ENCODE results near the gene ATP5PO. TPM values are rescaled to one million over a fixed set of nuclear protein-coding genes. Genes with fewer than 3 reads are reported as not detected.

ATP5PO gene
- polyA plus RNA-seq, 1 of the 3 experiments (the other 2 are of a cell fraction): 148 TPM

DNA sequence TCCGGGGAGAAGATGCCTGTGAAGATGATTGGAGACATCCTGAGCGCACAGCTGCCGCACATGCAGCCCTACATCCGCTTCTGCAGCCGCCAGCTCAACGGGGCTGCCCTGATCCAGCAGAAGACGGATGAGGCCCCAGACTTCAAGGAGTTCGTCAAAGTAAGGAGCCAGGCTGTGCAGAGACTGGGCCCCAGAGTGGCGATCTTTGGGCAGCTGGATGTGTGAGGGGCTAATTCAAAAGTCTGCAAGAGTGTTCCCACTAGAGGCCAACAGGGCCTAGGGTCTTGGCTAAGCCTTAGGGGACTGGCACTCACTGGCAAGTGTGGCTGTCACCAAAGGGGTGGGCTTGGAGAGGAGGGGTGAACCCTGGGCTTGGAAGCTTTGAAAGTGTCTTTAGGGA lies 50.4 kb downstream of the ATP5PO start:
- H3K9ac ChIP-seq: no peak overlapping the region
- H3K36me3 ChIP-seq (replicated peaks in 1 of 2; ENCODE audit: control insufficient read depth in 1 of 2, insufficient read depth in 2 of 2, low read length in 1 of 2): no peaks in the 10 kb centered on the region
- TF ChIP-seq, protein P1, sequence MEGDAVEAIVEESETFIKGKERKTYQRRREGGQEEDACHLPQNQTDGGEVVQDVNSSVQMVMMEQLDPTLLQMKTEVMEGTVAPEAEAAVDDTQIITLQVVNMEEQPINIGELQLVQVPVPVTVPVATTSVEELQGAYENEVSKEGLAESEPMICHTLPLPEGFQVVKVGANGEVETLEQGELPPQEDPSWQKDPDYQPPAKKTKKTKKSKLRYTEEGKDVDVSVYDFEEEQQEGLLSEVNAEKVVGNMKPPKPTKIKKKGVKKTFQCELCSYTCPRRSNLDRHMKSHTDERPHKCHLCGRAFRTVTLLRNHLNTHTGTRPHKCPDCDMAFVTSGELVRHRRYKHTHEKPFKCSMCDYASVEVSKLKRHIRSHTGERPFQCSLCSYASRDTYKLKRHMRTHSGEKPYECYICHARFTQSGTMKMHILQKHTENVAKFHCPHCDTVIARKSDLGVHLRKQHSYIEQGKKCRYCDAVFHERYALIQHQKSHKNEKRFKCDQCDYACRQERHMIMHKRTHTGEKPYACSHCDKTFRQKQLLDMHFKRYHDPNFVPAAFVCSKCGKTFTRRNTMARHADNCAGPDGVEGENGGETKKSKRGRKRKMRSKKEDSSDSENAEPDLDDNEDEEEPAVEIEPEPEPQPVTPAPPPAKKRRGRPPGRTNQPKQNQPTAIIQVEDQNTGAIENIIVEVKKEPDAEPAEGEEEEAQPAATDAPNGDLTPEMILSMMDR (IDR thresholded peaks at IDR 0.05): no peak
- no peak for TF ChIP-seq TAF1 (IDR thresholded peaks at IDR 0.05; ENCODE audit: borderline replicate concordance, low read depth, low read length)
- no peak for TF ChIP-seq RCOR1 (IDR thresholded peaks at IDR 0.05; ENCODE audit: low read length)
- no peak for TF ChIP-seq FOSL2 (IDR thresholded peaks at IDR 0.05; ENCODE audit: borderline replicate concordance, low read depth)
- TF ChIP-seq GABPA (IDR thresholded peaks at IDR 0.05; ENCODE audit: low read depth): no peak
- TF ChIP-seq SMC3 (IDR thresholded peaks at IDR 0.05; ENCODE audit: low read depth, low read length): no peak
- no peak for TF ChIP-seq RAD21 (IDR thresholded peaks at IDR 0.05; ENCODE audit: low read length)
- TF ChIP-seq, protein P2, sequence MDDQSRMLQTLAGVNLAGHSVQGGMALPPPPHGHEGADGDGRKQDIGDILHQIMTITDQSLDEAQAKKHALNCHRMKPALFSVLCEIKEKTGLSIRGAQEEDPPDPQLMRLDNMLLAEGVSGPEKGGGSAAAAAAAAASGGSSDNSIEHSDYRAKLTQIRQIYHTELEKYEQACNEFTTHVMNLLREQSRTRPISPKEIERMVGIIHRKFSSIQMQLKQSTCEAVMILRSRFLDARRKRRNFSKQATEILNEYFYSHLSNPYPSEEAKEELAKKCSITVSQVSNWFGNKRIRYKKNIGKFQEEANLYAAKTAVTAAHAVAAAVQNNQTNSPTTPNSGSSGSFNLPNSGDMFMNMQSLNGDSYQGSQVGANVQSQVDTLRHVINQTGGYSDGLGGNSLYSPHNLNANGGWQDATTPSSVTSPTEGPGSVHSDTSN (IDR thresholded peaks at IDR 0.05): no peak
- no peak for TF ChIP-seq GATA2 (CRISPR knock-in tag; IDR thresholded peaks at IDR 0.05)
- no peak for TF ChIP-seq MXI1 (IDR thresholded peaks at IDR 0.05; ENCODE audit: low read depth, low read length)
- TF ChIP-seq CHD2 (IDR thresholded peaks at IDR 0.05; ENCODE audit: low read length, partially characterized antibody): no peak
- TF ChIP-seq ELF1 (IDR thresholded peaks at IDR 0.05): no peak
- no peak for TF ChIP-seq SIN3A (IDR thresholded peaks at IDR 0.05; ENCODE audit: borderline replicate concordance, low read depth, low read length)
- TF ChIP-seq, protein P3, sequence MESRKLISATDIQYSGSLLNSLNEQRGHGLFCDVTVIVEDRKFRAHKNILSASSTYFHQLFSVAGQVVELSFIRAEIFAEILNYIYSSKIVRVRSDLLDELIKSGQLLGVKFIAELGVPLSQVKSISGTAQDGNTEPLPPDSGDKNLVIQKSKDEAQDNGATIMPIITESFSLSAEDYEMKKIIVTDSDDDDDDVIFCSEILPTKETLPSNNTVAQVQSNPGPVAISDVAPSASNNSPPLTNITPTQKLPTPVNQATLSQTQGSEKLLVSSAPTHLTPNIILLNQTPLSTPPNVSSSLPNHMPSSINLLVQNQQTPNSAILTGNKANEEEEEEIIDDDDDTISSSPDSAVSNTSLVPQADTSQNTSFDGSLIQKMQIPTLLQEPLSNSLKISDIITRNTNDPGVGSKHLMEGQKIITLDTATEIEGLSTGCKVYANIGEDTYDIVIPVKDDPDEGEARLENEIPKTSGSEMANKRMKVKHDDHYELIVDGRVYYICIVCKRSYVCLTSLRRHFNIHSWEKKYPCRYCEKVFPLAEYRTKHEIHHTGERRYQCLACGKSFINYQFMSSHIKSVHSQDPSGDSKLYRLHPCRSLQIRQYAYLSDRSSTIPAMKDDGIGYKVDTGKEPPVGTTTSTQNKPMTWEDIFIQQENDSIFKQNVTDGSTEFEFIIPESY (IDR thresholded peaks at IDR 0.05; ENCODE audit: borderline replicate concordance, low read depth): no peak
- TF ChIP-seq YY1 (IDR thresholded peaks at IDR 0.05; ENCODE audit: low read depth): no peak
- no peak for TF ChIP-seq RXRA (IDR thresholded peaks at IDR 0.05; ENCODE audit: borderline replicate concordance, low read depth)
- no peak for DNase-seq
- ChIA-PET CTCF (no interaction called here), POLR2A (interaction anchor here (0.6 kb wide), 1 partner anchor 622 kb away, joined by 3 read pairs; no protein-coding TSS in a partner anchor)
- H4K20me1 ChIP-seq (ENCODE audit: insufficient read depth): no peaks in the 10 kb centered on the region
- no peak overlapping the region for H3K4me2 ChIP-seq
- no peak overlapping the region for H2AFZ ChIP-seq (ENCODE audit: low read depth)
- H3K4me3 ChIP-seq (ENCODE audit: low read depth in 2 of 2, low read length in 1 of 2): no peak overlapping the region
- no peaks in the 10 kb centered on the region for H3K9me3 ChIP-seq
- WGBS (ENCODE audit: low lambda C conversion rate): 77% methylated on average over 8 of the region's 9 CpGs
- H3K27ac ChIP-seq (ENCODE audit: low read depth in 2 of 2, low read length in 1 of 2): no peak overlapping the region
- H3K27me3 ChIP-seq (ENCODE audit: insufficient read depth): no peaks in the 10 kb centered on the region
- no peaks in the 10 kb centered on the region for H3K9me2 ChIP-seq
- no peaks in the 10 kb centered on the region for H3K79me2 ChIP-seq (ENCODE audit: insufficient read depth)
- H3F3A ChIP-seq (replicated peaks; ENCODE audit: insufficient read depth): no peaks in the 10 kb centered on the region
- no peaks in the 10 kb centered on the region for H3K4me1 ChIP-seq (ENCODE audit: control insufficient read depth in 1 of 2, insufficient read depth in 2 of 2, low read depth in 1 of 2, low read length in 1 of 2)

Measured in SK-N-SH (cell line).